DOHH2 (cell line): ENCODE measurements around the gene ANGEL1.

Experiments
- CTCF ChIP-seq: fragments of 200-600 bp; sonication (generic); IDR thresholded peaks from one replicate; pipeline ENCODE4 v1.5.1; 2014; ENCODE audit warnings: antibody characterized with exemption, mild to moderate bottlenecking, low read depth, low read length; ENCODE audit not compliant: poor library complexity, severe bottlenecking
- EZH2phosphoT487 ChIP-seq: fragments of 200-600 bp; sonication (generic); IDR thresholded peaks from 2 replicates; pipeline ENCODE4 v1.6.1; 2017; ENCODE audit warnings: borderline replicate concordance, mild to moderate bottlenecking, antibody characterized with exemption, low read length, moderate library complexity, mixed read lengths

DNA sequence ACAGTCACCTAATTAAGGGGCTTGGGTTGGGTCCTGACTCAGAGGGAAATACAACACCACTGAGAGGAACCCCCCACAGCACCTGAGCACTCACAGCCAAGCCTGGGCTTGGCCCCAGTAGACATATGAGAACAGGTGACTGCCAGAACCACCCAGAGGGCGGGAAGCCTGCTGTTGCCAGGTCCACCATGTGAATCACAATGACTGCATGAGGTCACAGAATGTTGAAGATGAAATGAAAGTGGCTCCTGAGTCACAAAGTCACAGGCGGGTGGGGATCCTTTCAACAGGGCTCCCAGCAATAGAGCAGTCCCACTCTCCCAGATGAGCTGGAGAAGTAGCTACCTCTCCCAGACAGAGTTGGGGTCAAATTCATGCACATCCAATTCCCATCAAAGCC is 13.4 kb upstream of the ANGEL1 start, which contains the start of gene LRRC74A:
- TF ChIP-seq CTCF (no peak), EZH2phosphoT487 (no peak)
